Smooth muscle cell of the brain vasculature (primary cell): Measurements from ENCODE around the gene ATF5.

Experiments
- DNase-seq: peaks from one replicate; pipeline ENCODE4 v3.0.0-alpha.2; 2012; ENCODE audit warnings: low read depth, low spot score

The ATF5 gene

DNA sequence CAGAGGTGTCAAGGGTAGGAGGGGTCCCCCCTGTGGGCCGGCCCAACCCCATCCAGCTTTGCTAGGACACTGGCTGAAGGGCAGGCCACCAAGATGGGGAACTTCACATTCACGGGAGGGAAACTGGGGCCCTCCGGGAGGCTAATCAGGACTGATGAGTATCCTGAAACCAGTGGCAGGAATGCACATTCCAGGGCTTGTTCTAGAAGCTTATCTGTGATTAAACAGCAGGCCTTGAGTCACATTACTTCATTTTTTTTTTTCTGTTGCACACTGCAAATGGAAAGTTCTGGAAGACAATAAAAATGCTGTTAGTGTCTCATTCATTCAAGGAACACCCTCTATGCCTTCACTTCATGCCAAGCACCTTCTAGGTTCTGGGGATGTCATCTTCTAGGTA lies 47.5 kb downstream of the ATF5 start:
- no peak for DNase-seq

GRCh38 chr19:49977076-49977475 lies 48.1 kb downstream of the ATF5 start:
- no peak for DNase-seq

DNA sequence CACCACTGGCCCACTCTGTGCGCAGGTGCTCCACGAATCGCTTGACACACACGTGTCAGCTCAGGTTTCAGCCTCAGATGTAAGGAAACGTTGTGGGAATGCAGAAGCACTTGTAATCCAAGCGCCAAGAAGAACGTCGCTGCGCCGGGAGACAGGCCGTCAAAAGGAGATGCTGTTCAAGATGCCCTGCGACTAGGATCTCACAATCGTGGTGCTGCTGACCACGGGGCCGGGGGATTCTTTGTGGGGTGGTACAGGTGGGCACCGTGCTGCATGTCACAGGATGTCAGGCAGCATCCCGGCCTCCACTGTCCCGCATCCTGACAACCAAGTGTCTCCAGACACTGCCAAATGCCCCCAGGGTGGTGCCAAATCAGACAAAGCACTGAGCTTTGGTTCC lies 48.9 kb downstream of the ATF5 start:
- no peak for DNase-seq

- no peak for DNase-seq
These were observed 49.3 kb downstream of the ATF5 start for GRCh38 chr19:49978324-49978723.

DNA sequence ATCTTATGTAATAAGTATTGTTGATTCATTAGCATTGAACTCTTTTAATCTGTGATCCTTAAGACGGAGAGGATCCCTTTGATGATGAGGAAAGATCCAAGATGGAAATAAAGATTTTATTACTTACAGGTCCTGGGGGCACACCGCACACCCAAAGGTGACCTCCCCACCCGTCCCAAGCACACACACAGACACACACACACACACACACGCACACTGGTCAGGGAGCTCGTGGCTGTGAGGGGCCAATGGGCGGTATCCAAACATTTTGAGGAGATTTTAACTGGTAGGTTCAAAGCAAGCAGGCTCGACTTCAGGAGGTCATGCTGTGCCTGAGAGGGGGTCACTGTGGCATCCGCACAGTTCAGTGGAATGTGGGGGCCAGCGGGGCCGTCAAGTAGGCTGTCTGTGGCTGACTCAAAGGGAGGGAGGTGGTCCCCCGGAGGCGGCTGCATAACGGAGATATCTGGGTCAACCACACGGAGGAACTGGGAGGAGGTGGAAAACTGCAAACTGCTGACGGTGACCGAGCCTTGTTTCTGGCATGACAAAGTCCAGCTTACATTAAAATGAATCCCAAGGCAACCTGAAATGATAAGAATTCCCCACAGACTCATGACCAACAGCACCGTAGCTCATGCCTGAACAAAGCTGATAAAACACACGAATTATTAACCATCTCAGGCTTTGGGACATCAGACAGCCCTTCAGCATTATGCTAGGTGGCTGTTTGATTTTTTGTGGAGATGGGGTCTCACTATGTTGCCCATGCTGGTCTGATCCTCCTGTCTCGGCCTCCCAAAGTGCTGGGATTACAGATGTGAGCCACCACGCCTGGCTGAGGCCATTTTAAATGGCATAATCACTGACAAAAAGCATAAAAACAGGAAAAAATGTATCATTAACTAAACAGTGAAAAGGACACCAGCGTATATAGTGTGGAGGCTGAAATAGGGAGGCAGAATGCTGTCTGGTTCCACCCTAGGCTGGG lies 52.9 kb downstream of the ATF5 start:
- DNase-seq = no peak
